ENCODE results near the gene GRIN2A.

GRIN2A gene

GRCh38 chr16:9821970-9822369, 360.3 kb downstream of the GRIN2A start:
- no peak for TF ChIP-seq EZH2 (IDR thresholded peaks at IDR 0.05)
- no peak for TF ChIP-seq POLR2AphosphoS5 (IDR thresholded peaks at IDR 0.05; ENCODE audit: borderline replicate concordance, low read depth, low read length)
- TF ChIP-seq FOXP2 (optimal IDR thresholded peaks at IDR 0.05; ENCODE audit: control extremely low read depth, extremely low read length, insufficient read depth): no peak
- Histone ChIP-seq H3K36me3 (ENCODE audit: insufficient read depth, low read length) (no peaks in the 10 kb centered on the region), H3K27ac (no peak overlapping the region), H3K4me3 (no peak overlapping the region), H3K9ac (ENCODE audit: insufficient read length) (no peak overlapping the region), H3K9me3 (ENCODE audit: low read depth, low read length) (no peaks in the 10 kb centered on the region)
- DNase-seq (ENCODE audit: low read depth, low spot score): no peak

DNA sequence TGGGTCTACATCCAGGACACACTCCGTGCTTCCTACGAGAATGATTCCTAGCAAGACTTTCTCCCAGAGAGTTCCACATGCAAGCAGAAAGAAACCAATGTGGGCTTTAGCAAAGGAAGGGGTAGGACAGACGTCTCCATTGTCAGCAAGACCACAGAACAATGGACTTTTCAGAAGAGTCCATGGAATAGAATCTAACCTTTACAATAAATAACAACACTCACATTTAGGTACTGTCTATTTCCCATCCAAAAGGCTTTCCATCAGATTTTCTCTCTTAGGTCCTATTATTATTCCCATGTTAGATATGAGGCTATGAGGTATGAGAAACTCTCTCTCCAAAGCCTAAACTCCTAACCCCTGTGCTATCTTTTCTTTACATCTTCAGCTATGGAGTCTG, 360.9 kb downstream of the GRIN2A start:
- no peaks in the 10 kb centered on the region for H3K36me3 ChIP-seq (ENCODE audit: insufficient read depth, low read length)
- no peak for DNase-seq (ENCODE audit: low read depth, low spot score)
- no peak overlapping the region for H3K27ac ChIP-seq
- no peak overlapping the region for H3K9ac ChIP-seq (ENCODE audit: insufficient read length)
- no peaks in the 10 kb centered on the region for H3K9me3 ChIP-seq (ENCODE audit: low read depth, low read length)
- H3K4me3 ChIP-seq: no peak overlapping the region
- no peak for TF ChIP-seq EZH2 (IDR thresholded peaks at IDR 0.05)
- TF ChIP-seq POLR2AphosphoS5 (IDR thresholded peaks at IDR 0.05; ENCODE audit: borderline replicate concordance, low read depth, low read length): no peak
- no peak for TF ChIP-seq FOXP2 (optimal IDR thresholded peaks at IDR 0.05; ENCODE audit: control extremely low read depth, extremely low read length, insufficient read depth)

DNA sequence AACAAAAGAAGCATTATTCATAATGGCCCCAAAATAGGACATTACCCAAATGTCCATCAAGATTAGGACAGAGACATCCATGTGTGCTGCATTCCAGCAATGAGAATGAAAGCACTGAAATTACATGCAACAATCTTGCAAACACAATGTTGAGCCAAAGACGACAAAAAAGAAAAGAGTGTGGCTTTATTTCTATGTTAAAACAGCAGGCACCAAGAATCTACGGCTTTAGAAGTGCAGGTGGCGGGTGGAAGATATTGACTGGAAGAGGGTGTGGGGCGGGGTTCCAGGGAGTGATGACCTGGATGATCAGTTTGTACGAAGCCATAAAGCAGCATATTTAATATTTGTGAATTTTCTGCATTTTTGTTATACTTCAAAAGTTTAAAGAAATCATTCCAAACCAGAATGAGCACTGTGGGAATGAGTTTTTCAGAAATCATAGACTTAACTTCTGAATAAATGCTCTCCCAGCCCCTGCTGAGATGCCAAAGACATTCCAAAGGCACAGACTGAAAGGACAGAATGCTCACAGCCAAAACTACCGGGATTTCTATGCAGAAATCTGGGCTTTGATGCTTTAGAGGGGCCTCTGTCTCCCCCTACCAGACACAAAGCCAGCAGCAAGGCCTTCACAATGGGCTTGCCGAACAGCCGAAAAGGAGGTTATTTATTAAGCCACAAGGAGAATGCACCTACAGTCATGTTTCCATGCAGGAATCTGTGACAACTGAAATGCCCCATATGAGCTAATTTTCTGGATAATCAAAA, 361.6 kb downstream of the GRIN2A start:
- DNase-seq (ENCODE audit: low read depth, low spot score): no peak
- no peak overlapping the region for H3K27ac ChIP-seq
- no peak overlapping the region for H3K9ac ChIP-seq (ENCODE audit: insufficient read length)
- TF ChIP-seq POLR2AphosphoS5 (IDR thresholded peaks at IDR 0.05; ENCODE audit: borderline replicate concordance, low read depth, low read length) (no peak), EZH2 (IDR thresholded peaks at IDR 0.05) (no peak)
- no peaks in the 10 kb centered on the region for H3K9me3 ChIP-seq (ENCODE audit: low read depth, low read length)
- H3K36me3 ChIP-seq (ENCODE audit: insufficient read depth, low read length): no peaks in the 10 kb centered on the region
- H3K4me3 ChIP-seq: no peak overlapping the region

- H3K4me3 ChIP-seq: no peak overlapping the region
- H3K9ac ChIP-seq (ENCODE audit: insufficient read length): no peak overlapping the region
- H3K9me3 ChIP-seq (ENCODE audit: low read depth, low read length): no peaks in the 10 kb centered on the region
- H3K27ac ChIP-seq: no peak overlapping the region
- TF ChIP-seq POLR2AphosphoS5 (IDR thresholded peaks at IDR 0.05; ENCODE audit: borderline replicate concordance, low read depth, low read length) (no peak), EZH2 (IDR thresholded peaks at IDR 0.05) (no peak), FOXP2 (optimal IDR thresholded peaks at IDR 0.05; ENCODE audit: control extremely low read depth, extremely low read length, insufficient read depth) (no peak)
- DNase-seq (ENCODE audit: low read depth, low spot score): no peak
- no peaks in the 10 kb centered on the region for H3K36me3 ChIP-seq (ENCODE audit: insufficient read depth, low read length)
Observed at GRCh38 chr16:9818702-9819101, 363.5 kb downstream of the GRIN2A start.

GRCh38 chr16:9817586-9817985, 364.6 kb downstream of the GRIN2A start:
- Histone ChIP-seq H3K9me3 (ENCODE audit: low read depth, low read length) (no peaks in the 10 kb centered on the region), H3K27ac (no peak overlapping the region), H3K4me3 (no peak overlapping the region), H3K36me3 (ENCODE audit: insufficient read depth, low read length) (no peaks in the 10 kb centered on the region), H3K9ac (ENCODE audit: insufficient read length) (no peak overlapping the region)
- TF ChIP-seq FOXP2 (optimal IDR thresholded peaks at IDR 0.05; ENCODE audit: control extremely low read depth, extremely low read length, insufficient read depth) (no peak), EZH2 (IDR thresholded peaks at IDR 0.05) (no peak)
- DNase-seq (ENCODE audit: low read depth, low spot score): no peak

DNA sequence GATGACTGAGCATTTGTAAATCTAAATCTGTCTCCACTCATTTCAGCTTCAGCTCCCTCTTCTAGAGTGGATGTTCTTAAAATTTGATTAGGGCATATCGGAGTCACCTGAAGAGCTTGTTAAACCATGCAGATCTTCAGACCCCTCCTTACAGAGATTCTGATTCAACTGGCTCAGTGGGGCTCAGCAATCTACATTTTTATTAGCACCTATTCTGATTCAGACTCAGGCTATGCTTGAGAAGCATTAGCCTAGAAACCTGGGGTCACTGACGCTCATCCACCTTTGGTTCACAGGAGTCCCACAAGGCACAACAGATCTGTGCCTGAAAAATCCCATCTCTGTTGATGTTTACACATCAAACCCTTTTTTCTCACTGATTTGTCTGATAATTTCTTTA, 365.6 kb downstream of the GRIN2A start:
- DNase-seq (ENCODE audit: low read depth, low spot score): no peak
- H3K27ac ChIP-seq: no peak overlapping the region
- no peaks in the 10 kb centered on the region for H3K36me3 ChIP-seq (ENCODE audit: insufficient read depth, low read length)
- TF ChIP-seq EZH2 (IDR thresholded peaks at IDR 0.05): no peak
- H3K9ac ChIP-seq (ENCODE audit: insufficient read length): no peak overlapping the region
- H3K9me3 ChIP-seq (ENCODE audit: low read depth, low read length): no peaks in the 10 kb centered on the region
- no peak overlapping the region for H3K4me3 ChIP-seq

- no peaks in the 10 kb centered on the region for H3K9me3 ChIP-seq (ENCODE audit: low read depth, low read length)
- H3K4me3 ChIP-seq: no peak overlapping the region
- no peak overlapping the region for H3K9ac ChIP-seq (ENCODE audit: insufficient read length)
- DNase-seq (ENCODE audit: low read depth, low spot score): no peak
- no peaks in the 10 kb centered on the region for H3K36me3 ChIP-seq (ENCODE audit: insufficient read depth, low read length)
- no peak for TF ChIP-seq FOXP2 (optimal IDR thresholded peaks at IDR 0.05; ENCODE audit: control extremely low read depth, extremely low read length, insufficient read depth)
- no peak for TF ChIP-seq EZH2 (IDR thresholded peaks at IDR 0.05)
- no peak for TF ChIP-seq POLR2AphosphoS5 (IDR thresholded peaks at IDR 0.05; ENCODE audit: borderline replicate concordance, low read depth, low read length)
- H3K27ac ChIP-seq: no peak overlapping the region
Observed at GRCh38 chr16:9813665-9814064, 368.6 kb downstream of the GRIN2A start.

DNA sequence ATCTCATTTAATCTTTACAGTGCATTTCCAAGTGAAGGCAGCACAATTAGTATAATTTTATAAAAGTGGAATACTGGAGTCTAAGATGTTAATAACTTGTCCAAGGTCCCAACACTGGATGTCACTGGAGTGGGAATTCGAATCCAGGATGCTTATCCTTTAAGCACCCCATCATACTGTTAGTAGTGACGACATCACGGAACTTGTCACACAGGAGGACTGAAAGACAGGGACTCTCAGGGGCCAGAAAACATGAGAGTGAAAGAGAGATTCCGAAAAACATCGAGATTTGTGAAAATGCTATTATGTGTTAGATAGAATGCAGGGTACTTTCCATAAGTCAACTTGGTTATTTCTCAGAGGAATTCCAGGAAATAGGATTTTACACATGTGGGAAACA, 374.0 kb downstream of the GRIN2A start:
- DNase-seq (ENCODE audit: low read depth, low spot score): no peak
- no peaks in the 10 kb centered on the region for H3K36me3 ChIP-seq (ENCODE audit: insufficient read depth, low read length)
- no peak overlapping the region for H3K4me3 ChIP-seq
- H3K9ac ChIP-seq (ENCODE audit: insufficient read length): no peak overlapping the region
- no peak overlapping the region for H3K27ac ChIP-seq
- TF ChIP-seq FOXP2 (optimal IDR thresholded peaks at IDR 0.05; ENCODE audit: control extremely low read depth, extremely low read length, insufficient read depth) (no peak), POLR2AphosphoS5 (IDR thresholded peaks at IDR 0.05; ENCODE audit: borderline replicate concordance, low read depth, low read length) (no peak), EZH2 (IDR thresholded peaks at IDR 0.05) (no peak)
- no peaks in the 10 kb centered on the region for H3K9me3 ChIP-seq (ENCODE audit: low read depth, low read length)

DNA sequence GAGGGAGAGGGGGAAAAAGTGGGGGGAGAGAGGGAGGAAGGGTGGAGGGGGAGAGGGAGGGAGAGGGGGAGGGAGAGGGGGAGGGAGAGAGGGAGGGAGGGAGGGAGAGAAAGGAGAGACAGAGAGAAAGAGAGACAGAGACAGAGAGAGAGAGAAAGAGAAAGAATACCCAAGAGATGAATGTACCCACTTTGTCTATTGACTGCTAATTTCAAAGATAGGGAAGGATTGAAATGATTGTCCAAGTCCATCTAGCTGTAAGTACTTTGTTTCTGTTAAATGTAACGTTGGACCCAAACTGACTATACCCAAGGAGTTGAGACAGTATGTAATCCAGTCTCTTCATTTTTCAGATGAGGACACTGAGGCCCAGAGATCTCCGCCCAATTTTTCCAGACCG, 374.9 kb downstream of the GRIN2A start:
- H3K4me3 ChIP-seq: no peak overlapping the region
- no peak overlapping the region for H3K9ac ChIP-seq (ENCODE audit: insufficient read length)
- no peaks in the 10 kb centered on the region for H3K36me3 ChIP-seq (ENCODE audit: insufficient read depth, low read length)
- no peak overlapping the region for H3K27ac ChIP-seq
- H3K9me3 ChIP-seq (ENCODE audit: low read depth, low read length): no peaks in the 10 kb centered on the region
- DNase-seq (ENCODE audit: low read depth, low spot score): no peak
- TF ChIP-seq FOXP2 (optimal IDR thresholded peaks at IDR 0.05; ENCODE audit: control extremely low read depth, extremely low read length, insufficient read depth) (no peak), POLR2AphosphoS5 (IDR thresholded peaks at IDR 0.05; ENCODE audit: borderline replicate concordance, low read depth, low read length) (no peak), EZH2 (IDR thresholded peaks at IDR 0.05) (no peak)

Measured in SK-N-MC (cell line).